Aorta (tissue), 5 donors: Measurements from ENCODE around the gene CYTH4. TPM values are rescaled to one million over a fixed set of nuclear protein-coding genes. Genes with fewer than 3 reads are reported as not detected.
"Not testable (repeated sequence)": the region's sequence is repeated elsewhere in the genome, so short reads cannot be mapped to it uniquely, and the experiment has no call there.

ENCODE experiments used
- ATAC-seq: fragments of 200-7000 bp; cut with Tn5 transposase; one replicate; pipeline ENCODE4 v1.9.1; 2022; ENCODE audit warnings: moderate library complexity; ENCODE audit not compliant: low FRiP score
- DNase-seq, 2 donors: peaks; one replicate each; pipeline ENCODE4 v3.0.0-alpha.2; 2020
- H3K27ac ChIP-seq, 2 donors: one replicate each; pipeline ENCODE4 v1.5.1; 2013; ENCODE audit warnings: low read length in 2 of 2, mild to moderate bottlenecking in 2 of 2, moderate library complexity in 2 of 2, control low read depth in 1 of 2, inconsistent platforms in 1 of 2, low read depth in 1 of 2
- H3K27me3 ChIP-seq, 2 donors: one replicate each; pipeline ENCODE4 v1.6.1; 2013; ENCODE audit warnings: control low read depth in 1 of 2, low read length in 1 of 2, mild to moderate bottlenecking in 1 of 2, moderate library complexity in 1 of 2; ENCODE audit not compliant: insufficient read depth in 2 of 2, control insufficient read depth in 1 of 2
- H3K36me3 ChIP-seq, 2 donors: one replicate each; pipeline ENCODE4 v1.6.1; 2013; ENCODE audit warnings: control low read depth in 1 of 2, low read length in 1 of 2, mild to moderate bottlenecking in 1 of 2; ENCODE audit not compliant: insufficient read depth in 2 of 2, control insufficient read depth in 1 of 2
- H3K4me1 ChIP-seq, 2 donors: one replicate each; pipeline ENCODE4 v1.6.1; 2013; ENCODE audit warnings: low read length in 2 of 2, control low read depth in 1 of 2, mild to moderate bottlenecking in 1 of 2, moderate library complexity in 1 of 2; ENCODE audit not compliant: insufficient read depth in 2 of 2, control insufficient read depth in 1 of 2
- H3K4me3 ChIP-seq, 2 donors: one replicate each; pipeline ENCODE4 v1.5.1; 2013; ENCODE audit warnings: low read length in 2 of 2, control low read depth in 1 of 2, mild to moderate bottlenecking in 1 of 2
- H3K9me3 ChIP-seq: one replicate; pipeline ENCODE4 v1.6.1; 2013; ENCODE audit warnings: mild to moderate bottlenecking, low read length; ENCODE audit not compliant: control insufficient read depth
- WGBS, 2 donors: extraction: QIAGEN DNeasy Blood & Tissue Kit; methylation state at CpG; one replicate each; pipeline ENCODE4 v1.1.7; 2013; 5-methylcytosine and 5-hydroxymethylcytosine counted together
- intact Hi-C, 2 donors: fragments of 100-400 bp; cut with DNase I; formaldehyde crosslinking; loops; one replicate each; pipeline versions ENCODE4 v1.14.2 to v1.15.0; 2022
- polyA plus RNA-seq, 2 donors: library from polyadenylated mRNA; stranded (reverse); fragments of 200-250 nt; gene quantifications; one replicate each; pipeline ENCODE4 v1.2.3, GENCODE V29; 2013
- total RNA-seq, 2 donors: library from RNA; stranded (reverse); fragmentation: NEBNext Ultra II Directional; extraction: Animal tissue kit (Norgen Biotek cat#: 25700); gene quantifications; one replicate each; pipeline ENCODE4 v1.2.1, GENCODE V29; 2021
- donor health status: healthy with polysubstance abuse.
- donor health status: Bipolar disorder and iron deficiency.
- donor health status: DM: no; HTN: no; CAD: no.
- donor health status: DM: no; HTN: no; CAD: no.
- donor health status: DM: yes; HTN: yes; CAD: no.

Gene CYTH4
- total and polyA plus RNA-seq, 4 donors = 4.5 to 68.7 (median 22.0) TPM

GRCh38 chr22:37326726-37327125, 44.4 kb downstream of the CYTH4 start:
- Histone ChIP-seq H3K9me3 (no peaks in the 10 kb centered on the region), H3K4me3 (no peak overlapping the region), H3K27ac (no peak overlapping the region), H3K27me3 (no peaks in the 10 kb centered on the region), H3K4me1 (no peaks in the 10 kb centered on the region), H3K36me3 (no peaks in the 10 kb centered on the region)
- WGBS, 2 donors = 33 to 36% methylated on average over 6 to 7 of the region's 7 CpGs
- ATAC-seq (no peak), DNase-seq (no peak)
- intact Hi-C loops = no loop called here

GRCh38 chr22:37328017-37328416, 45.7 kb downstream of the CYTH4 start:
- WGBS, 2 donors = 87 to 88% methylated on average over 8 of the region's 8 CpGs
- DNase-seq = no peak
- Histone ChIP-seq H3K4me1 (no peaks in the 10 kb centered on the region), H3K36me3 (no peaks in the 10 kb centered on the region), H3K9me3 (no peaks in the 10 kb centered on the region), H3K27me3 (no peaks in the 10 kb centered on the region), H3K4me3 (no peak overlapping the region), H3K27ac (no peak overlapping the region)
- intact Hi-C loops = no loop called here
- no peak for ATAC-seq

GRCh38 chr22:37328538-37329237, 46.4 kb downstream of the CYTH4 start:
- H3K9me3 ChIP-seq, intact Hi-C loops, DNase-seq, ATAC-seq, H3K27me3 ChIP-seq, H3K4me3 ChIP-seq, H3K36me3 ChIP-seq, H3K27ac ChIP-seq, H3K4me1 ChIP-seq: not testable (repeated sequence)
- 35 to 45% methylated on average over 6 of the region's 6 CpGs for WGBS, 2 donors

DNA sequence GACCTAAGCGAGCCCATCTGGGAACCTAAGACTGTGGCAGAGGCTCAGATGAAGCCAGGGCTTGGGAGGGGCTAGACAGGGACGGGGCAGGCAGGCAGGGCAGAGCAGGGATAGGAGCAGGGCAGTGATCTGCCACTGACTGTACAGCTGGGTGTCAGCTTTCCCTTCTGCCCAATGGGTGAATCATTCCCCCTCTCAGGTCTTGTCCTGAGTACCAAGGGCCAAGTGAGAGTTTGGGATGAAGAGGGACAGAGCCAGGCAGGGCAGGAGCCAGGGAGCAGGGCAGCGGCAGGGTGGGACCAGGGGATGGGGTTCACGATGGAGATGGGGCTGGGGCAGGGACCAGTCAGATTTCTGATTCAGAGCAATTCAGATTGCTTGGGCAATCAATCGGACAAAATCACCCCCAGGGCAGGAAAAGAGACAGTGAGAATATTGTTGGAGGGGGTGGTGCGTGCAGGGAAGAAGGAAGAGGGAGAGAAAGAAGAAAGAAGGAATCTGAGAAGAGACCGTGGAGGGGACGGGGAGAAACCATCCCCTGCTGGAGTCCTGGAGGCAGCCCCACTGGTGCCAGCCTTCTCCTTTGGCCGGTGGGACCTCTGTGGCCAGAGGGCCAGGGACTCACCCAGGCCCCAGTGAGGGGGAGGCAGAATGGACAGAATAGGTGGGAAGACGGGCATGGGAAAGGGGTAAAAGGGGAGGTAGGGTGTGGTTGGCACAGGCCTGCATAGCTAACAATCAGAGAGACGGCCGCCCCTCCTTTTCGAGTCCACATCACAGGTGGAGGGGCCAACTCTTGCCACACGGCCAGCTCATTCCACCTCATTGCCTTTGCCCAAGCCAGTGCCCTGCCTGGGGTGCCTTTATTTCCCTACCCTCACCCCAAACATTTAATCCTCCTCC, 47.2 kb downstream of the CYTH4 start:
- Histone ChIP-seq H3K27me3 (no peaks in the 10 kb centered on the region), H3K4me1 (no peaks in the 10 kb centered on the region), H3K36me3 (no peaks in the 10 kb centered on the region), H3K27ac (no peak overlapping the region), H3K4me3 (no peak overlapping the region), H3K9me3 (no peaks in the 10 kb centered on the region)
- no peak for ATAC-seq
- 65 to 66% methylated on average over 13 to 14 of the region's 14 CpGs for WGBS, 2 donors
- intact Hi-C loops = no loop called here
- no peak for DNase-seq

DNA sequence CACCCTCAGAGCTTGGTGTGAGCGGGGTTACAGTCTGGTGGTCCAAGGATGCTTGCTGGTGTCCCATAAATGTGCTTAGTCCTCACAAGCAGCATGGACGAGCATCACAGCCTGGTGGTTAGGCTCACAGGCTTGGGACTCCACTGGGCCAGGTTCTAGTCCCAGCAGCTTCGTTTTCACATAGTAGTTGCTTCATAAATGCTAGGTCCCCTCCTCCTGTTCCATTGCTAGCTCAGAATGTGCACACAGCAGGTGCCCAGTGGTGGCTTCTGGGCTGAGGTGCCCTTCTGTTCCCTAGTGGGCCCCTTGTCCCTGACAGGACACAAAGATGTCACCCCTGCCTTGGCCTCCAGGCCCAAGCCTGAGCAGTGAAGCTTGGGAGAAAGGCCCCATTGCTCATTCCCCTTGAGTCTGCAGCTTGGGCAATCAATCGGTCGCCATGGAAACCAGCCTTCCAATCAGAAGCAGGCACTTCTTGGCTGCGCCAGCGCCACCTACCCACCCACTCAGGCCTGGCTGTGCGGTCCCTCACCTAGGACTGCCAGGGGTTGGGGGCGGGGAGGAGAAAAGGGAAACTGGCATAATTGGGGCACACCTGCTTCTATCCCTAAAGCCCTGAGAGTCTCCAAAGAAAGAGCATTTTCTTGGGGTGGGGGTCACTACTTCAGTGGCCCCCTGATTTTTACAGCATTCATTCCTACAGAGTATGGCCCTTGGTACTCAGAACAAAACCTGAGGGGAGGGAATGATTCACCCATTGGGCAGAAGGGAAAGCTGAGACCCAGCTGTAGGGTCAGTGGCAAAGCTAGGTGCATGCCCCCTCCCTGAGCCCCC, 48.1 kb downstream of the CYTH4 start:
- H3K4me3 ChIP-seq = no peak overlapping the region
- no peak for DNase-seq
- intact Hi-C loops = no loop called here
- no peaks in the 10 kb centered on the region for H3K4me1 ChIP-seq
- no peak overlapping the region for H3K27ac ChIP-seq
- 50 to 53% methylated on average over 9 of the region's 9 CpGs for WGBS, 2 donors
- no peaks in the 10 kb centered on the region for H3K36me3 ChIP-seq
- H3K27me3 ChIP-seq = no peaks in the 10 kb centered on the region
- no peaks in the 10 kb centered on the region for H3K9me3 ChIP-seq
- no peak for ATAC-seq

GRCh38 chr22:37331034-37331428, 48.7 kb downstream of the CYTH4 start:
- Histone ChIP-seq H3K36me3 (no peaks in the 10 kb centered on the region), H3K9me3 (no peaks in the 10 kb centered on the region), H3K4me3 (no peak overlapping the region), H3K27ac (no peak overlapping the region), H3K27me3 (no peaks in the 10 kb centered on the region), H3K4me1 (no peaks in the 10 kb centered on the region)
- DNase-seq (no peak), ATAC-seq (no peak)
- WGBS, 2 donors = 25 to 32% methylated on average over 7 of the region's 7 CpGs
- intact Hi-C loops = no loop called here

- Histone ChIP-seq H3K9me3 (no peaks in the 10 kb centered on the region), H3K36me3 (no peaks in the 10 kb centered on the region), H3K27me3 (no peaks in the 10 kb centered on the region), H3K4me3 (no peak overlapping the region), H3K4me1 (no peaks in the 10 kb centered on the region), H3K27ac (no peak overlapping the region)
- intact Hi-C loops = no loop called here
- ATAC-seq (no peak), DNase-seq (no peak)
- 68 to 77% methylated on average over 9 of the region's 9 CpGs for WGBS, 2 donors
Observed at GRCh38 chr22:37331856-37332536, 49.7 kb downstream of the CYTH4 start.

- ATAC-seq (no peak), DNase-seq (no peak)
- WGBS, 2 donors = 27 to 28% methylated on average over 11 of the region's 11 CpGs
- Histone ChIP-seq H3K4me1 (no peaks in the 10 kb centered on the region), H3K27me3 (no peaks in the 10 kb centered on the region), H3K4me3 (no peak overlapping the region), H3K9me3 (no peaks in the 10 kb centered on the region), H3K36me3 (no peaks in the 10 kb centered on the region), H3K27ac (no peak overlapping the region)
- intact Hi-C loops = no loop called here
Observed at GRCh38 chr22:37333724-37334460, 51.6 kb downstream of the CYTH4 start.
